T-cell (primary cell): Measurements from ENCODE around the gene PUDP. TPM values are rescaled to one million over a fixed set of nuclear protein-coding genes. Genes with fewer than 3 reads are reported as not detected.
"Not testable (repeated sequence)": the region's sequence is repeated elsewhere in the genome, so short reads cannot be mapped to it uniquely, and the experiment has no call there.

ENCODE experiments used
- ATAC-seq, 4 experiments: fragments of 200-7000 bp in 3 of 4; fragments of 150-1000 bp in 1 of 4; cut with Tn5 transposase; replicated peaks in 1 of 4; 1 replicate in 3 of 4; 2 replicates in 1 of 4; pipeline ENCODE4 v1.10.0; 2021; ENCODE audit warnings: moderate library complexity in 3 of 4, mild to moderate bottlenecking in 2 of 4, moderate number of reproducible peaks in 1 of 4
- CTCF ChIA-PET, 2 donors: fragments of 300-600 bp; sonication (Branson Sonifier 250); formaldehyde crosslinking; loops; one replicate each; lab custom pipeline; 2022; ENCODE audit warnings: antibody characterized with exemption in 2 of 2; lab: Charles Lee
- POLR2A ChIA-PET, 2 donors: fragments of 300-600 bp; sonication (Branson Sonifier 250); formaldehyde crosslinking; loops; one replicate each; lab custom pipeline; 2022; ENCODE audit warnings: antibody characterized with exemption in 2 of 2; lab: Charles Lee
- DNase-seq, 35 experiments: peaks; one replicate each; pipeline versions ENCODE4 v3.0.0 to v3.0.0-alpha.2; 2013 to 2023
- H3K27ac ChIP-seq: one replicate; pipeline ENCODE4 v1.5.1; 2013; ENCODE audit warnings: low read length
- H3K27me3 ChIP-seq, 2 experiments: replicated peaks in 1 of 2; 1 replicate in 1 of 2; 2 replicates in 1 of 2; pipeline versions ENCODE4 v1.6.1 to v1.7.0; 2013; ENCODE audit warnings: low read length in 1 of 2, mixed read lengths in 1 of 2; ENCODE audit not compliant: control insufficient read depth in 2 of 2, insufficient read depth in 2 of 2; ENCODE audit errors: extremely low read depth in 1 of 2
- H3K36me3 ChIP-seq, 2 donors: 1 replicate in 1 of 2; 2 replicates in 1 of 2; pipeline versions ENCODE4 v1.6.1 to v1.7.0; 2013; ENCODE audit warnings: low read length in 1 of 2; ENCODE audit not compliant: control insufficient read depth in 2 of 2, insufficient read depth in 1 of 2; ENCODE audit errors: extremely low read depth in 1 of 2
- H3K4me1 ChIP-seq, 2 experiments: 1 replicate in 1 of 2; 2 replicates in 1 of 2; pipeline versions ENCODE4 v1.6.1 to v1.7.0; 2013; ENCODE audit warnings: low read length in 2 of 2, mixed read lengths in 1 of 2; ENCODE audit not compliant: insufficient read depth in 2 of 2, control insufficient read depth in 1 of 2; ENCODE audit errors: extremely low read depth in 1 of 2
- H3K4me3 ChIP-seq, 2 donors: 1 replicate in 1 of 2; 2 replicates in 1 of 2; pipeline versions ENCODE4 v1.5.1 to v1.7.0; 2013; ENCODE audit warnings: mild to moderate bottlenecking in 2 of 2, low read length in 1 of 2, moderate library complexity in 1 of 2; ENCODE audit not compliant: control insufficient read depth in 1 of 2; ENCODE audit errors: extremely low read depth in 1 of 2
- H3K9me3 ChIP-seq: 2 replicates; pipeline ENCODE4 v1.7.0; 2013
- H3K27ac Mint-ChIP-seq, 2 donors: one replicate each; pipeline ENCODE4 v1.8.0; 2020 to 2021; ENCODE audit warnings: mild to moderate bottlenecking in 2 of 2, mixed read lengths in 2 of 2
- H3K27me3 Mint-ChIP-seq, 2 donors: one replicate each; pipeline ENCODE4 v1.8.0; 2021 to 2022; ENCODE audit warnings: mixed read lengths in 2 of 2
- H3K36me3 Mint-ChIP-seq: one replicate; pipeline ENCODE4 v1.8.0; 2021; ENCODE audit warnings: mixed read lengths
- H3K4me1 Mint-ChIP-seq, 3 donors: one replicate each; pipeline ENCODE4 v1.8.0; 2020 to 2022; ENCODE audit warnings: mixed read lengths in 3 of 3, mild to moderate bottlenecking in 1 of 3
- H3K4me3 Mint-ChIP-seq, 3 donors: one replicate each; pipeline ENCODE4 v1.8.0; 2020 to 2022; ENCODE audit warnings: mild to moderate bottlenecking in 3 of 3, mixed read lengths in 3 of 3, moderate library complexity in 3 of 3
- H3K9me3 Mint-ChIP-seq, 3 donors: one replicate each; pipeline ENCODE4 v1.8.0; 2020 to 2022; ENCODE audit warnings: mixed read lengths in 3 of 3
- total RNA-seq, 35 experiments: library from RNA in 6 of 35; stranded (reverse) in 6 of 35; fragments of 120-200 nt in 1 of 35; gene quantifications; one replicate each; pipeline versions ENCODE4 v1.2.1 to v1.2.4 and lab custom pipeline; 2013 to 2026

PUDP gene
- total RNA-seq, 5 donors from 2014 or later (not counting 1 experiment from before 2014, with no cell fraction given): 9.7 to 15.0 (median 10.1) TPM

DNA sequence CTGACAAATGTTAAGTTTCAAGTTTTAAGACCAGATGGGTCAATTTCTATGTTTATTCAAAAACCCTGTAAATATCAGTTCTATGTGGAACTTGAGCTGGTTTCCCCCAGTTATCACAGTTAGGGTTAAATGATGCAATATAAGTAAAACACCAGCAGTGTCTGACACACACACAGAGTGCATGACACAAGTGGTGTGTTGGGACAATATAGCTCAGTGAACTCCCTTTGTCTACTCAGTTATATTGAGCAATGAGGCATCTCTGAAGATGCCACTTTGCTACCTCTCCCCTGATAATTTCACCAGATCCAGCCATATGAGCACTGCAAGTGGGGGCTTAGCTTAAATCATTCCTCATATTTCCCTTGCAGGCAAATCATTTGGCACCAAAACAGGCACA is 140.6 kb downstream of the PUDP start:
- H3K9me3 ChIP-seq, H3K27me3 ChIP-seq, H3K4me1 ChIP-seq, POLR2A ChIA-PET, CTCF ChIA-PET, H3K4me3 ChIP-seq, H3K4me3 Mint-ChIP-seq, ATAC-seq, DNase-seq, H3K27ac Mint-ChIP-seq, H3K27ac ChIP-seq, H3K27me3 Mint-ChIP-seq, H3K4me1 Mint-ChIP-seq, H3K36me3 Mint-ChIP-seq, H3K9me3 Mint-ChIP-seq, H3K36me3 ChIP-seq: not testable (repeated sequence)

Other genes with a start within 250 kb of the PUDP start
- gene STS, start 441 bp downstream of the PUDP start, total RNA-seq: 1 to 10 TPM in 1 of 5 donors, under 1 TPM in 4; 0.70 to 1.3 (median 0.85) TPM